Neural cell (in vitro differentiated cells): ENCODE results near the gene LFNG. TPM values are rescaled to one million over a fixed set of nuclear protein-coding genes. Genes with fewer than 3 reads are reported as not detected.

Source experiments
- H2AFZ ChIP-seq: fragments of 200-600, 300-800 bp; sonication (generic), shearing (Covaris generic); 2 replicates; pipeline ENCODE4 v1.6.0; 2014; ENCODE audit warnings: low read depth, mild to moderate bottlenecking, antibody characterized with exemption, low read length, moderate library complexity
- H3F3A ChIP-seq: fragments of 200-600 bp; shearing (Covaris generic); 2 replicates; pipeline ENCODE4 v1.6.1; 2016; ENCODE audit warnings: mild to moderate bottlenecking, moderate library complexity, mixed read lengths, antibody characterized with exemption, low read length; ENCODE audit not compliant: insufficient read depth, poor library complexity, severe bottlenecking
- H3K27ac ChIP-seq: fragments of 200-600, 300-800 bp; sonication (generic), shearing (Covaris generic); 2 replicates; pipeline ENCODE4 v1.5.1; 2014; ENCODE audit warnings: mild to moderate bottlenecking, low read length, moderate library complexity
- H3K27me3 ChIP-seq: fragments of 300-800, 200-600 bp; sonication (generic), shearing (Covaris generic); 2 replicates; pipeline ENCODE4 v1.6.0; 2014; ENCODE audit warnings: mild to moderate bottlenecking, low read depth, low read length, moderate library complexity; ENCODE audit not compliant: insufficient read depth
- H3K36me3 ChIP-seq: fragments of 300-800, 200-600 bp; sonication (generic), shearing (Covaris generic); 2 replicates; pipeline ENCODE4 v1.5.1; 2014; ENCODE audit warnings: mild to moderate bottlenecking, antibody characterized with exemption, low read length, moderate library complexity; ENCODE audit not compliant: insufficient read depth
- H3K4me2 ChIP-seq: fragments of 300-800, 200-600 bp; sonication (generic), shearing (Covaris generic); 2 replicates; pipeline ENCODE4 v1.6.0; 2014; ENCODE audit warnings: mild to moderate bottlenecking, low read length
- H3K4me3 ChIP-seq: fragments of 300-800, 200-600 bp; sonication (generic), shearing (Covaris generic); 2 replicates; pipeline ENCODE4 v1.5.1; 2014; ENCODE audit warnings: mild to moderate bottlenecking, low read length, moderate library complexity
- H3K79me2 ChIP-seq: fragments of 200-600 bp; shearing (Covaris generic); replicated peaks from 2 replicates; pipeline ENCODE4 v1.6.0; 2014; ENCODE audit warnings: mild to moderate bottlenecking, low read length, moderate library complexity; ENCODE audit not compliant: insufficient read depth
- H3K9ac ChIP-seq: fragments of 300-800, 200-600 bp; sonication (generic), shearing (Covaris generic); 2 replicates; pipeline ENCODE4 v1.6.1; 2016; ENCODE audit warnings: mild to moderate bottlenecking, low read length, mixed read lengths
- H3K9me2 ChIP-seq: fragments of 200-600 bp; shearing (Covaris generic); 2 replicates; pipeline ENCODE4 v1.6.1; 2016; ENCODE audit warnings: mild to moderate bottlenecking, low read length, mixed read lengths; ENCODE audit not compliant: insufficient read depth
- H3K9me3 ChIP-seq: fragments of 200-600, 300-800 bp; sonication (generic), shearing (Covaris generic); 2 replicates; pipeline ENCODE4 v1.6.1; 2016; ENCODE audit warnings: mild to moderate bottlenecking, mixed run types, low read length, moderate library complexity, mixed read lengths
- H4K20me1 ChIP-seq: fragments of 200-600 bp; shearing (Covaris generic); 2 replicates; pipeline ENCODE4 v1.6.1; 2016; ENCODE audit warnings: mild to moderate bottlenecking, mixed run types; ENCODE audit not compliant: insufficient read depth
- CTCF ChIP-seq: fragments of 450-650 bp; IDR thresholded peaks from 2 replicates; pipeline ENCODE4 v1.5.1; 2014; ENCODE audit warnings: antibody characterized with exemption, mild to moderate bottlenecking, moderate library complexity; ENCODE audit not compliant: poor library complexity, severe bottlenecking
- EP300 ChIP-seq: fragments of 450-650 bp; conservative IDR thresholded peaks from 2 replicates; pipeline ENCODE4 v1.6.1; 2014; ENCODE audit warnings: antibody characterized with exemption, mild to moderate bottlenecking, moderate library complexity; ENCODE audit not compliant: poor library complexity, severe bottlenecking
- EZH2 ChIP-seq: fragments of 200-600, 300-800 bp; shearing (Covaris generic), sonication (generic); IDR thresholded peaks from 2 replicates; pipeline ENCODE4 v1.6.1; 2014; ENCODE audit warnings: antibody characterized with exemption, low read length, borderline replicate concordance, mild to moderate bottlenecking; ENCODE audit not compliant: insufficient read depth, poor library complexity, severe bottlenecking
- MXI1 ChIP-seq: fragments of 450-650 bp; conservative IDR thresholded peaks from 2 replicates; pipeline ENCODE4 v1.6.1; 2014; ENCODE audit warnings: antibody characterized with exemption, mild to moderate bottlenecking; ENCODE audit not compliant: poor library complexity, severe bottlenecking
- POLR2AphosphoS5 ChIP-seq: IDR thresholded peaks from 2 replicates; pipeline ENCODE4 v1.6.1; 2012
- RAD21 ChIP-seq: fragments of 450-650 bp; conservative IDR thresholded peaks from 2 replicates; pipeline ENCODE4 v1.6.1; 2014; ENCODE audit warnings: antibody characterized with exemption, mild to moderate bottlenecking, moderate library complexity
- REST ChIP-seq: IDR thresholded peaks from 2 replicates; pipeline ENCODE4 v1.6.1; 2012; ENCODE audit warnings: borderline replicate concordance
- SMC3 ChIP-seq: fragments of 450-650 bp; conservative IDR thresholded peaks from 2 replicates; pipeline ENCODE4 v1.6.1; 2014; ENCODE audit warnings: antibody characterized with exemption, mild to moderate bottlenecking, moderate library complexity; ENCODE audit not compliant: poor library complexity
- TAF1 ChIP-seq: IDR thresholded peaks from 2 replicates; pipeline ENCODE4 v1.6.1; 2012; ENCODE audit warnings: low read depth
- polyA plus RNA-seq: library from polyadenylated mRNA; depleted of rRNA; stranded (reverse); fragments of >200 nt; gene quantifications from 2 replicates; pipeline ENCODE4 v1.2.3, GENCODE V29; 2014

LFNG gene
- polyA plus RNA-seq, 1 donor from 2014 or later, result 0.30 TPM

DNA sequence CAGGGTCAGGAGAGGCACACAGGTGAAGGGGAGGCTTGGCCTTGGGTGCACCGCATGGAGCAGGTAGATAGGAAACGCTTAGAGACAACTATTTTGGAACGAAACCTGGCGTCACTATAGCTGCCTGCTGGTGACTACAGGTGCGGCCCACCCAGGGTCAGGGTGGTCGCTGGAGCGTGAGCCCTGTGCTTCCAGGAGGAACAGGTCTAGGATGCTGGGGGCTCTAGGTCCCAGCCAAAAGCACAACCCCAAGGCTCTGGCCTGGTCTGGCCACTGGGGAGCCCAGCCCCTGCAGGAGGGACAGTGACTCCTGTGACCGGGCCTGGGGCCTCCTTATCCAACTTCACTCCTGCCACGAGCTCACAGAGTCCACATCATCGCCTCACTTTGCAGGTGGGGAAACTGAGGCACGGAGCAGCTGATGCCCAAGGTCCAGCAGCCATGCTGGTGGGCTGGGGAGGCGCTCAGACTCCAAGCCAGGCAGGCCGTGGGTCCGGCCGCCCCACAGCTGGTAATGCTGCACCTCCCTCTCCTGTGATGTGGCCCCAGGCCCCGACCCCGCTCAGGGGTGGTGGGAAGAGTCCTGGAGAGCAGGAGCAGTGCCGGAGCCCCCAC lies 9.0 kb downstream of the LFNG start:
- H3K27me3 ChIP-seq, result no peaks in the 10 kb centered on the region
- no peaks in the 10 kb centered on the region for H4K20me1 ChIP-seq
- no peaks in the 10 kb centered on the region for H3K9me2 ChIP-seq
- H3K4me3 ChIP-seq, result no peak overlapping the region
- no peaks in the 10 kb centered on the region for H3K36me3 ChIP-seq
- H3K9me3 ChIP-seq, result no peaks in the 10 kb centered on the region
- H2AFZ ChIP-seq, result no peak overlapping the region
- H3K79me2 ChIP-seq, result peaks cover 5% of the 10 kb centered on the region
- H3F3A ChIP-seq, result no peaks in the 10 kb centered on the region
- no peak overlapping the region for H3K4me2 ChIP-seq
- TF ChIP-seq TAF1 (no peak), RAD21 (no peak), SMC3 (no peak), EZH2 (no peak), REST (no peak), POLR2AphosphoS5 (no peak), CTCF (no peak), EP300 (no peak), MXI1 (no peak)
- no peak overlapping the region for H3K27ac ChIP-seq
- H3K9ac ChIP-seq, result no peak overlapping the region

DNA sequence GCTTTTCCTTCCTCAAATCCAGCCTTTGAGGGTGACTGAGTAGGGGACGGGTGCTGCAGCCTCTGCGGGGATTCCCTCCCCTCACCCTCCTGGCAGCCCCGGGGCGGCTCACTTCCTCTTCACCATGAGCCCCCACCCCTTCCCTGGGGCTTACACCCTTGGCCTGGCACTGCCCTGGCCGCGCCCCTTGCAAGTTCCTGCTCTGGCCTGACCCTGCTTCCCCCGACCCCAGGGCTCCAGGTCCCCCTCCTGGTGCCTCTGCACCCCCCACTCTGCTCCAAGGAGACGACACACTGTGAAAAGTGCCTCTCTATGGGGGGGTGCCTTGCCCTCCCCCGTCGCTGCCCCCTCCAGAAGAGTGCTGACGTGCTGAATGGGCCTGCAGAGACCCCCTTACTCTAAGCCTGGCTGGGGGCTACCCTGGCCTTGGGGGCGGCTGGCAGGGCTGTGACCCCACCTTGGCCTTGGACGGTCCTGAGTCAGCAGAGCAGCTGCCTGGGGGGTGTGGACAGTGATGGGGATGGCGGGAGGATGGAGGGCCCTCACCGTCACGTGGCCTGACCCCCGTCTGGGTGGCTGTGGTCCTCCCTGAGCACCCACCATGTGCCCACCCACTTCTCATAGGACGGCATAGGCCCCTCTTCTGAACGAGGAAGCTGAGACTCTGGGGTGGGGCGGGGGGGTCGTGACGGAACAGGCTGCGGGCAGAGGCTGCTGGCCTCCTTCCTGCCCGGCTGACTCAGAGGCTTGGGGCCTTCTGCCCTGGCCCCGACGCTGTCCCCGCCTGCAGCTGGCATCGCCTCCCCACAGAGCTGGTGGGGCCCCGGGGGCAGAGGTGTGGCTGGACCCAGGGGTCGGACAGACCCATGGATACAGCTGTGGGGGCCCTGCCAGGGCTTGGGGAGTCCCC lies 9.8 kb downstream of the LFNG start:
- Histone ChIP-seq H3K79me2 (peaks cover 2% of the 10 kb centered on the region), H3K4me2 (no peak overlapping the region), H3K27me3 (no peaks in the 10 kb centered on the region), H2AFZ (no peak overlapping the region), H3K9ac (no peak overlapping the region), H3F3A (no peaks in the 10 kb centered on the region), H3K27ac (no peak overlapping the region), H3K9me2 (no peaks in the 10 kb centered on the region), H3K36me3 (no peaks in the 10 kb centered on the region), H4K20me1 (no peaks in the 10 kb centered on the region), H3K4me3 (no peak overlapping the region), H3K9me3 (no peaks in the 10 kb centered on the region)
- TF ChIP-seq CTCF (no peak), POLR2AphosphoS5 (no peak), EZH2 (no peak), TAF1 (no peak), RAD21 (no peak), REST (no peak), MXI1 (no peak)
